ENCODE data around the gene ATP5F1D. TPM values are rescaled to one million over a fixed set of nuclear protein-coding genes. Genes with fewer than 3 reads are reported as not detected.

The ATP5F1D gene
- total and polyA plus RNA-seq, 2 of the 13 experiments (the other 11 are each of a cell fraction or from before 2014, with no cell fraction given), result 39.4 to 78.7 TPM

DNA sequence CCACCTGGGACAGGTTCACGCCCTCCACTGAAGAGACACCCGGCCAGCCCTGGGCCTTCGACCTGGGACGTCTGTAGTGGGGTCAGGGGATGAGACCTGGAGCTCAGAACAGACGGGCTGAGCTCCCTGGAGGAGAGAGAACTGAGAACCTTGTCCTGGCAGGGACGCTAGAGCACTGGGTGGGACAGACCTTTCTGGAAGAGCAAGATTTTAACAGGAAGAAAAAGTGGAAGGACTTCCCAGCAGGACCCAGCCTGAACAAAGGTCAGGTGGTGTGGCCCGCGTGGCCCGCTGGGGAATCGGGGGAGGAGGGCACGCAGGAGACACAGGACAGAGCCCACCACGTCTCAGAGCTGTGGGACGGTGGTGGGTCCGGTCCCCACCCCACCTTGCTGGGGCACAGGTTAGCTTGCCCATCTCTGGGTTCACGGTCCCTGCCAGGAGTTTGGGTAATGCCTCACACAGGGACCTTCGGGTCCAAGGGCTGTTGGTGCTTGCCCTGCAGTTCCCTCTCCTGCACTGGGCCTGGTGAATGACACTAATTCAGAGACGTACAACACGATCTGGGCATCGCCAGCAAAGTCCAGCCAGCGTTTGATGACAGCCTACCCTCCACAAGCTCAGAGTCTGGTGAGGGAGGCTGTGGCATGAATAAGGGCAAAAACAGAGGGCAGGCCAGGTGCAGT is 42.9 kb downstream of the ATP5F1D start (continued):
- TF ChIP-seq, protein P1, sequence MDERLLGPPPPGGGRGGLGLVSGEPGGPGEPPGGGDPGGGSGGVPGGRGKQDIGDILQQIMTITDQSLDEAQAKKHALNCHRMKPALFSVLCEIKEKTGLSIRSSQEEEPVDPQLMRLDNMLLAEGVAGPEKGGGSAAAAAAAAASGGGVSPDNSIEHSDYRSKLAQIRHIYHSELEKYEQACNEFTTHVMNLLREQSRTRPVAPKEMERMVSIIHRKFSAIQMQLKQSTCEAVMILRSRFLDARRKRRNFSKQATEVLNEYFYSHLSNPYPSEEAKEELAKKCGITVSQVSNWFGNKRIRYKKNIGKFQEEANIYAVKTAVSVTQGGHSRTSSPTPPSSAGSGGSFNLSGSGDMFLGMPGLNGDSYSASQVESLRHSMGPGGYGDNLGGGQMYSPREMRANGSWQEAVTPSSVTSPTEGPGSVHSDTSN (CRISPR knock-in tag; IDR thresholded peaks at IDR 0.05), result no peak
- TF ChIP-seq REPIN1 (CRISPR knock-in tag; IDR thresholded peaks at IDR 0.05; ENCODE audit: borderline replicate concordance, low read depth), result no peak
- no peak for TF ChIP-seq STAT6 (CRISPR knock-in tag; IDR thresholded peaks at IDR 0.05; ENCODE audit: borderline replicate concordance)
- no peak for TF ChIP-seq YEATS2 (CRISPR knock-in tag; IDR thresholded peaks at IDR 0.05; ENCODE audit: borderline replicate concordance)
- no peak for TF ChIP-seq ZBTB38 (CRISPR knock-in tag; IDR thresholded peaks at IDR 0.05)
- TF ChIP-seq ZNF143 (CRISPR knock-in tag; IDR thresholded peaks at IDR 0.05), result peak; percentile 81
- 0 out of 2 replicates have a peak, but pooled peaks have one; percentile 5 for TF ChIP-seq FOXO1 (CRISPR knock-in tag; IDR thresholded peaks at IDR 0.05)
- TF ChIP-seq, protein P2, sequence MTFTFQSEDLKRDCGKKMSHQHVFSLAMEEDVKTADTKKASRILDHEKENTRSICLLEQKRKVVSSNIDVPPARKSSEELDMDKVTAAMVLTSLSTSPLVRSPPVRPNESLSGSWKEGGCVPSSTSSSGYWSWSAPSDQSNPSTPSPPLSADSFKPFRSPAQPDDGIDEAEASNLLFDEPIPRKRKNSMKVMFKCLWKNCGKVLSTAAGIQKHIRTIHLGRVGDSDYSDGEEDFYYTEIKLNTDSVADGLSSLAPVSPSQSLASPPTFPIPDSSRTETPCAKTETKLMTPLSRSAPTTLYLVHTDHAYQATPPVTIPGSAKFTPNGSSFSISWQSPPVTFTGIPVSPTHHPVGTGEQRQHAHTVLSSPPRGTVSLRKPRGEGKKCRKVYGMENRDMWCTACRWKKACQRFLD (CRISPR knock-in tag; IDR thresholded peaks at IDR 0.05; ENCODE audit: borderline replicate concordance), result no peak
- no peak; the same call in 1 of the 2 replicates for TF ChIP-seq ZNF275 (CRISPR knock-in tag; IDR thresholded peaks at IDR 0.05; ENCODE audit: borderline replicate concordance)
- no peak for TF ChIP-seq ZNF205 (CRISPR knock-in tag; IDR thresholded peaks at IDR 0.05)
- no peak for TF ChIP-seq ZBTB3 (CRISPR knock-in tag; IDR thresholded peaks at IDR 0.05; ENCODE audit: borderline replicate concordance, low read depth)
- TF ChIP-seq NCOA5 (CRISPR knock-in tag; IDR thresholded peaks at IDR 0.05), result no peak
- no peak for TF ChIP-seq MZF1 (CRISPR knock-in tag; IDR thresholded peaks at IDR 0.05; ENCODE audit: borderline replicate concordance)
- TF ChIP-seq ZNF891 (CRISPR knock-in tag; IDR thresholded peaks at IDR 0.05), result no peak
- no peak for TF ChIP-seq REXO4 (CRISPR knock-in tag; IDR thresholded peaks at IDR 0.05; ENCODE audit: borderline replicate concordance)
- no peak for TF ChIP-seq ETV5 (CRISPR knock-in tag; IDR thresholded peaks at IDR 0.05; ENCODE audit: borderline replicate concordance)
- 0 out of 2 replicates have a peak, but pooled peaks have one; percentile 59 for TF ChIP-seq ZNF333 (CRISPR knock-in tag; IDR thresholded peaks at IDR 0.05; ENCODE audit: borderline replicate concordance)
- no peak for TF ChIP-seq ZNF34 (CRISPR knock-in tag; IDR thresholded peaks at IDR 0.05; ENCODE audit: borderline replicate concordance)
- TF ChIP-seq ATF4 (CRISPR knock-in tag; IDR thresholded peaks at IDR 0.05), result no peak
- no peak for TF ChIP-seq GATA4 (IDR thresholded peaks at IDR 0.05; ENCODE audit: borderline replicate concordance, low read depth)
- peak; percentile 2; the same call in 1 of the 2 replicates for TF ChIP-seq STAG1 (CRISPR knock-in tag; IDR thresholded peaks at IDR 0.05)

Measured in HepG2 (cell line).